ENCODE data around the gene VSIG8. TPM values are rescaled to one million over a fixed set of nuclear protein-coding genes. Genes with fewer than 3 reads are reported as not detected.

Gene VSIG8
- total and polyA plus RNA-seq, 2 of the 4 experiments (the other 2 are of a cell fraction), result not detected

GRCh38 chr1:159827549-159827948 lies 34.9 kb downstream of the VSIG8 start:
- no peak overlapping the region for H3K27ac ChIP-seq (ENCODE audit: insufficient read depth, low read length)
- dilution Hi-C loops (cut with HindIII; ENCODE audit: low sequenced_read_pairs, unreplicated experiment) (no loop called here), intact Hi-C loops (cut with micrococcal nuclease) (no loop called here), in situ Hi-C loops (cut with MboI; ENCODE audit: low sequenced_read_pairs) (no loop called here)
- no peak overlapping the region for H4K5ac ChIP-seq (ENCODE audit: low read depth, low read length)
- no TSS peak for BruUV-seq (replicated peaks)
- H3K4me1 ChIP-seq (ENCODE audit: control insufficient read depth, insufficient read depth, low read length), result peaks cover 2% of the 10 kb centered on the region
- TF ChIP-seq CTCF (conservative IDR thresholded peaks at IDR 0.05; ENCODE audit: low read depth, low read length) (no peak), FOS (IDR thresholded peaks at IDR 0.05; ENCODE audit: low read depth, low read length) (no peak), USF2 (IDR thresholded peaks at IDR 0.05; ENCODE audit: low read depth, low read length) (no peak), RFX5 (IDR thresholded peaks at IDR 0.05; ENCODE audit: low read depth, low read length) (no peak), NFE2L2 (IDR thresholded peaks at IDR 0.05; ENCODE audit: low read depth, low read length) (no peak), MAZ (IDR thresholded peaks at IDR 0.05; ENCODE audit: borderline replicate concordance, low read depth, low read length) (no peak)
- ATAC-seq (ENCODE audit: low read depth), result no peak
- no peak overlapping the region for H2BK120ac ChIP-seq (ENCODE audit: low read depth, low read length)
- H3K4ac ChIP-seq (ENCODE audit: low read depth, low read length), result no peak overlapping the region
- no peak overlapping the region for H2AK9ac ChIP-seq (replicated peaks; ENCODE audit: low read depth, low read length, poor library complexity)
- H3K9me3 ChIP-seq (ENCODE audit: control insufficient read depth, insufficient read depth, low read length), result no peaks in the 10 kb centered on the region
- no peak overlapping the region for H3K4me3 ChIP-seq (ENCODE audit: insufficient read depth, low read depth, low read length)
- no peaks in the 10 kb centered on the region for H3K79me1 ChIP-seq (ENCODE audit: low read depth in 1 of 2, low read length in 2 of 2)
- no peak overlapping the region for H3K18ac ChIP-seq (ENCODE audit: low read depth, low read length)
- H3K9ac ChIP-seq (ENCODE audit: low read depth, low read length), result no peak overlapping the region
- POLR2A ChIA-PET (ENCODE audit: unreplicated experiment), result no interaction called here
- H4K20me1 ChIP-seq (ENCODE audit: insufficient read depth, low read length), result no peaks in the 10 kb centered on the region
- H3K36me3 ChIP-seq (ENCODE audit: control insufficient read depth, insufficient read depth, low read length), result no peaks in the 10 kb centered on the region
- no peak overlapping the region for H2AFZ ChIP-seq (replicated peaks; ENCODE audit: low read length, poor library complexity)
- no peak overlapping the region for H4K91ac ChIP-seq (ENCODE audit: insufficient read depth, low read depth, low read length)
- H4K8ac ChIP-seq (ENCODE audit: low read depth in 2 of 2, low read length in 2 of 2), result no peak overlapping the region
- CTCF ChIA-PET, result interaction anchor here (0.8 to 0.9 kb wide), 2 partner anchors 29 to 258 kb away, joined by 3 to 6 read pairs; no protein-coding TSS in a partner anchor
- H3K27me3 ChIP-seq (ENCODE audit: control insufficient read depth, insufficient read depth, low read length), result peaks cover 12% of the 10 kb centered on the region
- H2BK20ac ChIP-seq (ENCODE audit: low read depth, low read length), result no peak overlapping the region
- no peak for DNase-seq
- H2BK15ac ChIP-seq (ENCODE audit: low read depth, low read length), result no peak overlapping the region
- no peak overlapping the region for H2AK5ac ChIP-seq (ENCODE audit: low read depth, low read length)
- 0 out of 2 replicates have a peak, but pooled peaks cover 3% of the 10 kb centered on the region for H3K9me1 ChIP-seq (ENCODE audit: insufficient read depth, low read length)
- WGBS, 2 experiments (ENCODE audit: extremely low coverage in 2 of 2, insufficient read length in 1 of 2), result no CpG with 5 or more reads among the region's 3 CpGs
- H3K4me2 ChIP-seq (ENCODE audit: low read depth, low read length), result no peak overlapping the region
- H2BK5ac ChIP-seq (ENCODE audit: low read depth, low read length, poor library complexity, severe bottlenecking), result no peak overlapping the region
- H3K23ac ChIP-seq (ENCODE audit: low read depth, low read length), result no peak overlapping the region
- no peak overlapping the region for H3K14ac ChIP-seq (replicated peaks; ENCODE audit: low read depth, low read length)
- H3K56ac ChIP-seq (ENCODE audit: extremely low read depth, insufficient read depth, low read length), result no peak overlapping the region

All from IMR-90 (cell line).